Measurements from ENCODE around the gene HHATL. TPM values are rescaled to one million over a fixed set of nuclear protein-coding genes. Genes with fewer than 3 reads are reported as not detected.
A peak's percentile ranks its signal among the peaks of the same experiment; 100 is the strongest.

The HHATL gene
- total RNA-seq, 2 experiments from 2014 or later = not detected

DNA sequence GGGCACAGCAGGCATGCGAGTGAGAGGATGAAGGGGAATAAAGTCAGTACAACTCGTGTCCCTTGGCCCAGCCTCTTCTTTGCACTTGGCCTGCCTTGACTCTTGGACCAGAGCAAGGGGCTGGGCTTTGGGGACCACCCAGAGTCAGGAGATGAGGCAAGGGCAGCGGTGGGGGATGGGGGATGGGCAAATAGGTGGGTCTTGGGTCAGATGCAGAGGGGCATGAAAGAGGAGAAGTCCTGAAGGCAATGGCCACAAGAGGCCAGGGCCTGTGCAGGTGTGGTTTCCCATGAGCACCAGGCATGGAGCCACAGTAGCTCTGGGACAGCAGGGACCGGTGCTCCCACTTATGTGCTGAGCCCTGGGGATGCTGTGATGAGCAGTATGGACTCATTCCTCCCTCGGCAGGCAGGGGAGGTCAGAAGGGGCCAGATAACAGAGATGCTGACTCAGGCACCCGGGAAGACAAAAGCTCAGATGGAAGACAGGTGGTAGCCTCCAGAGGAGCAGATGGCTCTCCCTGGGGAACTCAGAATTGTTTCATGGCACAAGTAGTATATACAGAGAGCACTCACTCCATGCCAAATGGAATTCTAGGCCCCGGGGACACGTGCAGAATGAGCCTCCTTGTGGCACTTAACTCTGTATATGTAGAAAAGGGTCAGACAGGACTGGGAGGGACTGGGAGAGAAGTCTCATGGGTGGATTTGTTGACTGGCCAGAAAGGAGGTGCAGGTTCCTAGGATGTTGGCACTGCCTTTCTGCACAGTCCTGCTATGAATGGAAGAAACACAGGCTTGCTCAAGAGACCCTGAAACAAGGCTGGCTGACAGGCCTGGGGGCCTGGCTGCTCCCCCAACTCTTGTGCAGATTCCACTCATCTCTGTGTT lies 34.8 kb downstream of the HHATL start:
- CTCF ChIA-PET = no interaction called here
- intact Hi-C loops (cut with micrococcal nuclease) = no loop called here
- no peak overlapping the region for H3K4me3 Mint-ChIP-seq
- no peaks in the 10 kb centered on the region for H3K36me3 Mint-ChIP-seq (ENCODE audit: low read depth)
- H3K27me3 Mint-ChIP-seq (ENCODE audit: low read depth) = no peaks in the 10 kb centered on the region
- no peak for DNase-seq
- H3K4me1 Mint-ChIP-seq (ENCODE audit: low read depth) = no peaks in the 10 kb centered on the region
- H3K9me3 Mint-ChIP-seq = no peaks in the 10 kb centered on the region
- no peak overlapping the region for H3K27ac Mint-ChIP-seq

DNA sequence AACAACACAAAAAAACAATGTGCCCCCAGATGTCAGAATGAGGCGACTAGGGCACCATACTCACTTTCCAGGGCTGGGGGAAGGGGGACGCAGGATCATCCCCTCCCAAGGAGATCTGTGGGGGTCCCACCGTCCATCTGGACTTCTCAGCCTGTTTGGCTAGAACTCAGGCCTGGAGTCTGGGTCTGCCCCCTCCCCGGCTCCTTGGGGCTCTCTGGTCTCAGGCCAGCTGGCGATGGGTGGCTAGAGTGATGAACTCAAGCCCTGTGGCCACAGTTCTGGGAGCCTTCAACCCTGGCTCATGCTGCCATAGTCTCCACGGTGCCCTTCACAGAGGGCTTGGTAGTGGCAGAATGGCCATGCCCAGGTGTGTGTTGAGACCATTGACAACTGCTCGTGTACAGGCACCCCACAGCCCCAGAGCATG lies 35.5 kb downstream of the HHATL start:
- intact Hi-C loops (cut with micrococcal nuclease) = no loop called here
- Mint-ChIP-seq H3K27ac (peak overlapping the region; percentile 33), H3K9me3 (no peaks in the 10 kb centered on the region), H3K36me3 (ENCODE audit: low read depth) (no peaks in the 10 kb centered on the region), H3K4me1 (ENCODE audit: low read depth) (no peaks in the 10 kb centered on the region), H3K27me3 (ENCODE audit: low read depth) (no peaks in the 10 kb centered on the region), H3K4me3 (no peak overlapping the region)
- CTCF ChIA-PET = no interaction called here
- DNase-seq = no peak

DNA sequence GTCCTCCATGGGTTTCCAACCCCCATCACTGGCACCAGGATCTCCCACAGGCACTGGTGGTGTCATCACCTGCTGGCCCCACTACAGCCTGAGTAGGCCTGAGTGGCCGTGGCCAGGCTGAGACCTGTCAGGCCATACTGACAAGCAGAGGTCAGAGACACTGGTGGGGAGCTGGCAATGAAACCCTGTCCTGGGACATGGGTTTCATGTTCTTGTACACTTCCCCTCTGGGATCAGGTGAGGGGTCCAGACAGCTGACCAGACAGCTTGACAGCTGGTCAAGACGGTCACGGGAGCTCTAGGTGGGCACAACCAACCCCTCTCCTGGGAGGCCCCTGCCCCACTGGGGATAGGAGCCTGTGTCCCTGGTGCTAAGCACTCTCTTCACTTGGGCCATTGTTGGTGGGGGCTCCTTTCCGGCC lies 36.0 kb downstream of the HHATL start:
- H3K4me3 Mint-ChIP-seq = no peak overlapping the region
- DNase-seq = no peak
- H3K9me3 Mint-ChIP-seq = no peaks in the 10 kb centered on the region
- no peaks in the 10 kb centered on the region for H3K36me3 Mint-ChIP-seq (ENCODE audit: low read depth)
- no peak overlapping the region for H3K27ac Mint-ChIP-seq
- no peaks in the 10 kb centered on the region for H3K27me3 Mint-ChIP-seq (ENCODE audit: low read depth)
- H3K4me1 Mint-ChIP-seq (ENCODE audit: low read depth) = no peaks in the 10 kb centered on the region
- CTCF ChIA-PET = no interaction called here
- intact Hi-C loops (cut with micrococcal nuclease) = no loop called here

DNA sequence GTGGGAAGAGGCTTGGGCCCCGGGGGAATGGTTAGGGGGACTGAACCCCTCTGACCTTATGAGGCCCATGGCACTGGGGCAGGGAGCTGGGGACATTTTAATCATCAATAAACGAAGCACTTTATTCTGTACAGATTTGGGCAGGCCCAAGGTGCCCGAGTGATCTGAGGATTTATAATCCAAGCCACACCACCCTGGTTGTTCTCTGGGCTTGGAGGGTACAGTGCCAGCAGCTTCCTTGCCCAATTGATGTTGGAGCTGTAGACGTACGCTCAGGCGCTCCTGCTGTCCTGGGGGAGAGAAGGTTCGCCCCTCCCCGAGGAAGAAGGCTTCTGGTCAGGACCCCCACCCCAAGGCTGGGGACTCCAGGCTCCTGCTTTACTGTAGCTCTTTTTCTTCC lies 36.6 kb downstream of the HHATL start:
- DNase-seq = no peak
- Mint-ChIP-seq H3K27ac (no peak overlapping the region), H3K27me3 (ENCODE audit: low read depth) (no peaks in the 10 kb centered on the region), H3K4me1 (ENCODE audit: low read depth) (no peaks in the 10 kb centered on the region), H3K36me3 (ENCODE audit: low read depth) (no peaks in the 10 kb centered on the region), H3K4me3 (no peak overlapping the region), H3K9me3 (no peaks in the 10 kb centered on the region)
- CTCF ChIA-PET = no interaction called here
- intact Hi-C loops (cut with micrococcal nuclease) = no loop called here

DNA sequence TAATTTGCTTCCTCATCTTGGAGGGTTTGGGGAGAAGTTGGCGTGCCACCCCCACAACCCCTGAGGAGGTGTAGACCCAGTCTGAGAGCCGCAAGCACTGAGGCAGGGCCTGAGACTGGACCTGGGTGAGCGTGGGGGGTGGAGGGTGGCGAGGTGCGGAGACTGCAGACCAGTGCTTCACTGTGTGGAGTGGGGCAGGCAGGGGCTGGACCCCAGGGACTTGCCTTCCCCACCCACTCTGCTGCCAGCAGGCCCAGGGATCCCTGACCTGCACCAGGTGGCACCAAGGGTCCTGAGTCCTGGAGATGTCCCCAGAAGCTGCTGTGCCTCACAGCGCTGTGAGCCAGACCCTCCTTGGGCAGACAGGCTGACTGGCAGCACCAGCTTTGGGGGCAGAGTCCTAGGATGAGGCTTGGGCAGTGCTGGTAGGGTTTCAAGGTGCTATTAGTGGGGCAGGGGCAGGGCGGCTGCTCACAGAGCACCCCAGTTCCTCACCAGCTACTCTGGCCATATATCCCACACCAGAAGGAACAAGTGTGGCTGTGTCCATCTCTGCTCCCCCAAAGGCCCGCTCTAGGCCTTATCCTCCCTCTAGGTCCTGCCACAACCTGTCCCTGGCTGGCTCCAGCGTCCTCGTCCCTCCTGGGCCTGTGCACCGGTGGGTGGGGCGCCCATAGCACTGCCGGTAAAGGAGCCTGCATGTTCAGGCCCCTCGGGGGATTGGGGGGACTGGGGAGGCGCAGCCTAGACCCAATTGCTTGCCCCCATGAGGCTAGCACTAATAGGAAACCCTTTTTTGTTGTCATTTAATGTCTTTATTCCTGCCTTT lies 37.3 kb downstream of the HHATL start:
- Mint-ChIP-seq H3K36me3 (ENCODE audit: low read depth) (no peaks in the 10 kb centered on the region), H3K4me3 (no peak overlapping the region), H3K4me1 (ENCODE audit: low read depth) (no peaks in the 10 kb centered on the region), H3K27ac (no peak overlapping the region), H3K9me3 (no peaks in the 10 kb centered on the region), H3K27me3 (ENCODE audit: low read depth) (no peaks in the 10 kb centered on the region)
- intact Hi-C loops (cut with micrococcal nuclease) = no loop called here
- CTCF ChIA-PET = no interaction called here
- no peak for DNase-seq

DNA sequence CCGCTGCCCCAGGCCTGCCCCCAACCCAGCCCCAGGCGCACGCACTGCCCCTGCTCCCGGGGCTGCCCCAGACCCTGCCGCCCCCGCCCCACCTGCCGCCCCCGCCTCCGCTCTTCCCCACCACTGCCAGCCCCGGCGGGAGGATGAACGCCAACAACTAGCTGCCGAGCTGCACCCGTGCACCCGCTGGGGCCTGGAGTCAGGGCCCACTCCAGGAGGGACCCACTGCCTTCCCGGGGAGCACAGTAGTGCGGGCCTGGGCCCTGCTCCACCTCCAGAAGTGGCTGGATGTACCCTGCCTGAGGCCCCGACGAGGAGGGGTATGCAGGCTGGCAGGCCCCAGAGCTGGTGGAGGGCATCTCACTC lies 38.2 kb downstream of the HHATL start:
- no peaks in the 10 kb centered on the region for H3K27me3 Mint-ChIP-seq (ENCODE audit: low read depth)
- H3K4me3 Mint-ChIP-seq = no peak overlapping the region
- H3K9me3 Mint-ChIP-seq = no peaks in the 10 kb centered on the region
- no peak for DNase-seq
- CTCF ChIA-PET = interaction anchor here (0.6 kb wide), 1 partner anchor 26 kb away, joined by 3 read pairs; no protein-coding TSS in a partner anchor
- H3K27ac Mint-ChIP-seq = no peak overlapping the region
- intact Hi-C loops (cut with micrococcal nuclease) = no loop called here
- H3K4me1 Mint-ChIP-seq (ENCODE audit: low read depth) = no peaks in the 10 kb centered on the region
- H3K36me3 Mint-ChIP-seq (ENCODE audit: low read depth) = no peaks in the 10 kb centered on the region

DNA sequence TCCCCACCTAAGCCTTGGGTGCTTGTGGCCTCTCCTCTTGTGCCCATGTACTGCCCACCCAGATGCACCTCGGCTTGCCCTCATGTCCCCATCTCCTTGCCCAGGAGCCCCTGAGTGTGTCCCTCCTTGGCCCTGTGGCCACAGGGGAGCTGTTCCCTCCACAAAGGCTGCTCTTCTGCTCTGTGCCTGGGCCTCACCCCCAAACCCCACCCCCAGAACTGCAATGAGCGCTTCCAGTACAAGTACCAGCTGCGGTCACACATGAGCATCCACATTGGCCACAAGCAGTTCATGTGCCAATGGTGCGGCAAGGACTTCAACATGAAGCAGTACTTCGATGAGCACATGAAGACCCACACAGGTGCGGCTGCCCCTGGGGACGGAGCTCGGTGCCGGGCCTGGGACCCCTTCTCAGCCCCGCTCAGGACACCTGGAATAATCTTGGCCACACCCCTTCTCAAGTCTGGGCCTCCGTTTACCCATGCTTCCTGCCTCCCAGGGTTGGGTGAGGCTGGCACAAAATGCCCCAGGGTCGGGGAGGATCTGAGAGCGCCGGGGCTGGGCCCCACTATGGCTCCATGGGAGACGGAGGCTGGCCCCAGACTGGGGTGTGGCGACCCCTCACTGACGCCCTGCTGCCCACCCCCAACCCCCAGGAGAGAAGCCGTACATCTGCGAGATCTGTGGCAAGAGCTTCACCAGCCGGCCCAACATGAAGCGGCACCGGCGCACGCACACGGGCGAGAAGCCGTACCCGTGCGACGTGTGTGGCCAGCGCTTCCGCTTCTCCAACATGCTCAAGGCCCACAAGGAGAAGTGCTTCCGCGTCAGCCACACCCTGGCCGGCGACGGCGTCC lies 38.8 kb downstream of the HHATL start:
- Mint-ChIP-seq H3K4me3 (no peak overlapping the region), H3K27ac (no peak overlapping the region), H3K36me3 (ENCODE audit: low read depth) (no peaks in the 10 kb centered on the region), H3K4me1 (ENCODE audit: low read depth) (no peaks in the 10 kb centered on the region), H3K27me3 (ENCODE audit: low read depth) (no peaks in the 10 kb centered on the region), H3K9me3 (no peaks in the 10 kb centered on the region)
- DNase-seq = no peak
- intact Hi-C loops (cut with micrococcal nuclease) = no loop called here
- CTCF ChIA-PET = interaction anchor here (0.6 kb wide), 1 partner anchor 27 kb away, joined by 3 read pairs; no protein-coding TSS in a partner anchor

DNA sequence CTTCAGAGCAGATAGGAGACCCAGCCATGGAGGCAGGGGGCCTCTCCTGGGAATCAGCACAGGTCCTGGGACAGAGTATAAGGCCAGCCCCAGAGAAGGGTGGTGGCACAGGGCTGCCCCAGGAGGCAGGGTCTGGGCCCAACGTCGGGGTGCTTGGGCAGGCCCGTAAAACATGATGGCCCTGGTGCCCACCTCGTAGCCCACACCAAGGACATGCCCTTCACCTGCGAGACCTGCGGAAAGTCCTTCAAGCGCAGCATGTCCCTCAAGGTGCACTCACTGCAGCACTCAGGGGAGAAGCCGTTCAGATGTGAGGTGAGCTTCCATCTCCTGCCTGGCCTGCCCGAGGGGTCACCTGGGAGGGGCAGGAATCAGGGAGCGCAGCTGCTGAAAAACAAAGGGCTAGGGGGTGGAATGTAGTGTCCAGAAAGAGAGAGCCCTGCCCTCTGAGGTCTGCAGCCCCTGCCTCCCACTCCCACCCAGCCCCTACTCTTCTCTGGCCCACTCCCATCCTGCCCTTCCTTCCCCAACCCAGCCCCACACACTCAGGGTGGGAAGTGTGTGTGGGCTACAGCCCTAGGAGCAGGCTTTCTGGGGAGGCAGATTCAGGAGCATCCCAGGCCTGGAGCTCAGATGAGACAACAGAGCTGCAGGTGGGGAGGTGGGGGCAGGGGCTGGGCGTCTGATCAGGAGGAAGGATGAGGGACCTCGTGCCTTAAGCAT lies 39.6 kb downstream of the HHATL start:
- Mint-ChIP-seq H3K4me3 (no peak overlapping the region), H3K27ac (no peak overlapping the region), H3K27me3 (ENCODE audit: low read depth) (no peaks in the 10 kb centered on the region), H3K9me3 (no peaks in the 10 kb centered on the region), H3K36me3 (ENCODE audit: low read depth) (no peaks in the 10 kb centered on the region), H3K4me1 (ENCODE audit: low read depth) (no peaks in the 10 kb centered on the region)
- intact Hi-C loops (cut with micrococcal nuclease) = no loop called here
- CTCF ChIA-PET = no interaction called here
- no peak for DNase-seq

DNA sequence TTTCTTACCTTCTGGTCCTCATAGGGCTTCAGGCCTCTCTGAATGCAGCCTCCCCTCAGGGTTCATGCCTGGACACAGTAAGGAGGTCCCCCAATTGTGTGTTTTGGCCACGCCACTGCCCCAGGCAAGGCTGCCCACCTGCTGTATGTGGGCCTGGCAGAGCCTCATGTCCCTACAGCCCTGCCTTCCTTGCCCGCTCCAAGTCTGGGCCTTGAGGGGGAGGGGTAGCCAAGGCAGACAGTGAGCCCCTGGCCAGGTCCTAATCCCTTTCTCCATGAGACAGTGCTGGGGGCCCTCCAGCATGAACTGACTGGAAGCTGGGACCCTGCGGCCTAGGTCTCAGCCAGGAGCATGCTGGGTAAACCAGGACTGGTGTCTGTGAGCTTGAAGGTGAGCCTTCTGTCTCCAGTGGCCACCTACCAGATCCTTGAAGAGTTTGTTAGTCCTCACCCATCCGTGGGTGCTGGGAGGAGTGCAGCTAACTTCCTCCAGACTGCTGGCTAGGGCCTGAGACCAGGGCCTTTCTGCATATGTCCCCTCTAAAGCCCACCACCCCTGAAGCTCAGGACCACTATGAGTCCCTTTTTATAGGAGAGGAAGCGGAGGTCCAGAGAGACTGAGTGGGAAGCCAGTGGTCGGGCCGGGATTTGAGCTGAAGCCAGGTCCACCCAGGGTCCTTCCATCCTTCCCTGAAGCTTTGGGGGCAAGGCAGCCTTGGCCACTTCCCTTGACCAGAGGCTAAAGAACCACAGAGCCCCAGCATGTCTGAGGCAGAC lies 40.4 kb downstream of the HHATL start:
- Mint-ChIP-seq H3K4me3 (no peak overlapping the region), H3K27me3 (ENCODE audit: low read depth) (no peaks in the 10 kb centered on the region), H3K27ac (no peak overlapping the region), H3K9me3 (no peaks in the 10 kb centered on the region), H3K36me3 (ENCODE audit: low read depth) (no peaks in the 10 kb centered on the region), H3K4me1 (ENCODE audit: low read depth) (no peaks in the 10 kb centered on the region)
- intact Hi-C loops (cut with micrococcal nuclease) = no loop called here
- DNase-seq = no peak
- CTCF ChIA-PET = interaction anchor here (1.5 kb wide), 1 partner anchor 11 kb away, joined by 3 read pairs; no protein-coding TSS in a partner anchor

DNA sequence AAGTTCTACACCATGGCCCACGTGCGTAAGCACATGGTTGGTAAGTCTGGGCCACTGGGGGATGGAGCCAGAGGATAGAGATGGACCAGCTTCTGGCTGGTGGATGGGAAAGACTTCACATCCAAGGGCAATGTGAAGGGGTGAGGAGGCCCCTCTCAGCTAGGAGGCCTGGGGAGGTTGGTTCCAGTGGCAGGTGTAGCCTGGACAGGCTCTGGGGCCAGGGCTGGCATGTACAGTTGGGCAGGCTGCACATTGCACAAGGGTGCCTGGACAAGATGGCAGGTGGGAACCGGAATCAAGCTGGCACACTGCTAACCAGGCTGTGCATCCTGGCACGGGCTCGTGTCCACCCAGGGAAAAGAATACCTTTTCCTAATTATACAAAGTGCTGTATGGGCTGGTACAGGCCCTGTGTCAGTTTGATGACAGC lies 41.0 kb downstream of the HHATL start:
- Mint-ChIP-seq H3K36me3 (ENCODE audit: low read depth) (no peaks in the 10 kb centered on the region), H3K9me3 (no peaks in the 10 kb centered on the region), H3K27me3 (ENCODE audit: low read depth) (no peaks in the 10 kb centered on the region), H3K4me3 (no peak overlapping the region), H3K4me1 (ENCODE audit: low read depth) (no peaks in the 10 kb centered on the region), H3K27ac (no peak overlapping the region)
- no peak for DNase-seq
- CTCF ChIA-PET = interaction anchor here (1.5 kb wide), 1 partner anchor 10 kb away, joined by 3 read pairs; no protein-coding TSS in a partner anchor
- intact Hi-C loops (cut with micrococcal nuclease) = loop anchor here (1.0 kb wide), 1 partner anchor 83 kb away; no protein-coding TSS in a partner anchor

DNA sequence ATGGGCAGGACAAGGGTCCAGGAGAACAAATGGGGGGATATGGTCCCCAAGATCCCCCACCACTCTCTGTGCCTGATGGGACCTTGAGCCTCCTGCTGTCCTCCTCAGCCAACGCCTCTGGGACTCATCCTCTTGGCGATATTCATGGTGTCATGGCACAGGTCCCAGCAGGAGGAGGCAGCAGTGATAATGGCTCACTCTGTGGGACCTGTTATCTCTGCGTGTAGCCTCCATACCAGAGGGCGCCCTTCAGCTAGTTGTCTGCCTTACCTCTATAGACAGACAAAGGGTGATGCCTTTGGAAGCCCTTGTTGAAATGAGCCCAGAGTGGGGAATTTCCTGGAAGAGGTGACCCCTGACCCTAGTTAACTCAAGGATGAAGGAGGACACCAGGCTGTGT lies 41.7 kb downstream of the HHATL start:
- Mint-ChIP-seq H3K4me1 (ENCODE audit: low read depth) (no peaks in the 10 kb centered on the region), H3K27ac (no peak overlapping the region), H3K4me3 (no peak overlapping the region), H3K36me3 (ENCODE audit: low read depth) (no peaks in the 10 kb centered on the region), H3K27me3 (ENCODE audit: low read depth) (no peaks in the 10 kb centered on the region), H3K9me3 (no peaks in the 10 kb centered on the region)
- intact Hi-C loops (cut with micrococcal nuclease) = loop anchor here (1.0 kb wide), 1 partner anchor 83 kb away; no protein-coding TSS in a partner anchor
- no peak for DNase-seq
- CTCF ChIA-PET = interaction anchor here (1.5 kb wide), 1 partner anchor 10 kb away, joined by 3 read pairs; no protein-coding TSS in a partner anchor

All from activated naive CD4-positive, alpha-beta T cell treated with anti-CD3 and anti-CD28 coated beads for 36 hours (primary cell).